Measurements from ENCODE around the gene OOEP. TPM values are rescaled to one million over a fixed set of nuclear protein-coding genes. Genes with fewer than 3 reads are reported as not detected.

OOEP gene
- total RNA-seq, 1 donor from 2014 or later = not detected

DNA sequence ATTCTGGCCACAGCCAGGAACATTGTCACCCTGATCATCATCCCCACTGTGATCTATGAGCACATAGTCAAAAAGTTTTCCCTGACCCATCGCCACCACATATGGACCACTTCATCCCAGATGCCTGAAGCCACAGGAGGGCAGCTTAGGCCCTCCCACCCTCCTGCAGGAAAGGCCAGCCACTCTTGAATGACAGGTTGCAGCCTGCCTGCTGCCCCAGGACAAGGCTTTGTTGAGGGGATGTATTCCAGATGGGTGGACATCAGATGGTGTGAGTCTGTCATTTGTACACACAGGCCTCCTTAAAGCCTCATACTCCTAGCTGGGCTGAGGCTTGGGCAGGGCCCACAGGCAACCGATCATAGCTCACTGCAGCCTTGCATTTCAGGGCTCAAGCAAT lies 46.4 kb downstream of the OOEP start:
- intact Hi-C loops (cut with DNase I) = no loop called here
- ATAC-seq (no peak), DNase-seq (ENCODE audit: missing footprints) (no peak)

Other genes starting within 250 kb of the OOEP start
- not detected for gene KHDC1L, start 144.4 kb downstream of the OOEP start, total RNA-seq
- gene KHDC1, start 106.7 kb downstream of the OOEP start, total RNA-seq = 1.2 TPM
- gene DPPA5, start 15.6 kb downstream of the OOEP start, total RNA-seq = not detected
- not detected for gene KHDC3L, start 7.2 kb downstream of the OOEP start, total RNA-seq
- gene DDX43, start 24.9 kb upstream of the OOEP start, total RNA-seq = 0.68 TPM
- 0.92 TPM for gene CGAS, start 82.4 kb upstream of the OOEP start, total RNA-seq
- 26.6 TPM for gene MTO1, start 91.8 kb upstream of the OOEP start, total RNA-seq
- 1,647 TPM for gene EEF1A1, start 151.1 kb upstream of the OOEP start, total RNA-seq